ENCODE measurements around the gene RAB3C. TPM values are rescaled to one million over a fixed set of nuclear protein-coding genes. Genes with fewer than 3 reads are reported as not detected.
"Not testable (repeated sequence)": the region's sequence is repeated elsewhere in the genome, so short reads cannot be mapped to it uniquely, and the experiment has no call there.

RAB3C gene
- total RNA-seq, 6 experiments from 2014 or later: not detected

DNA sequence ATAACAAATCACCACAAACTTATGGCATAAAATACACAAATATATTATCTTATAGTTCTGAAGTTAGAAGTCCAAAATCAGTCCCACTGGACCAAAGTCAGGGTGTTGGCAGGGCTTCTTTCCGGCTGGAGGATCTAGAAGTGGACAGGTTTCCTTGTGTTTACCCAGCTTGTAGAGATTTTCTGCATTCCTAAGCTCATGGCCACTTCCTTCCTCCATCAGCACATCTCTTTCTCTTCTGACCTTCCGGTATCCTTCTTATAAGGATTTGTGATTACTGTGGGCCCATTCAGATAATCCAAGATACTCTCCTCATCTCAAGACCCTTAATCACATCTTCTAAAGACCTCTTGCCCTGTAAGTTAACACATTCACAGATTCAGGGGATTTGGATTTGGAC lies 97.6 kb downstream of the RAB3C start:
- TF ChIP-seq, protein P1, sequence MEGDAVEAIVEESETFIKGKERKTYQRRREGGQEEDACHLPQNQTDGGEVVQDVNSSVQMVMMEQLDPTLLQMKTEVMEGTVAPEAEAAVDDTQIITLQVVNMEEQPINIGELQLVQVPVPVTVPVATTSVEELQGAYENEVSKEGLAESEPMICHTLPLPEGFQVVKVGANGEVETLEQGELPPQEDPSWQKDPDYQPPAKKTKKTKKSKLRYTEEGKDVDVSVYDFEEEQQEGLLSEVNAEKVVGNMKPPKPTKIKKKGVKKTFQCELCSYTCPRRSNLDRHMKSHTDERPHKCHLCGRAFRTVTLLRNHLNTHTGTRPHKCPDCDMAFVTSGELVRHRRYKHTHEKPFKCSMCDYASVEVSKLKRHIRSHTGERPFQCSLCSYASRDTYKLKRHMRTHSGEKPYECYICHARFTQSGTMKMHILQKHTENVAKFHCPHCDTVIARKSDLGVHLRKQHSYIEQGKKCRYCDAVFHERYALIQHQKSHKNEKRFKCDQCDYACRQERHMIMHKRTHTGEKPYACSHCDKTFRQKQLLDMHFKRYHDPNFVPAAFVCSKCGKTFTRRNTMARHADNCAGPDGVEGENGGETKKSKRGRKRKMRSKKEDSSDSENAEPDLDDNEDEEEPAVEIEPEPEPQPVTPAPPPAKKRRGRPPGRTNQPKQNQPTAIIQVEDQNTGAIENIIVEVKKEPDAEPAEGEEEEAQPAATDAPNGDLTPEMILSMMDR (IDR thresholded peaks at IDR 0.05): no peak
- no peak overlapping the region for H3K4me3 Mint-ChIP-seq
- H3K9me3 Mint-ChIP-seq: peaks cover 36% of the 10 kb centered on the region
- H3K36me3 Mint-ChIP-seq (ENCODE audit: low read depth): no peaks in the 10 kb centered on the region
- H3K4me1 Mint-ChIP-seq (ENCODE audit: low read depth): no peaks in the 10 kb centered on the region
- DNase-seq: no peak
- no peaks in the 10 kb centered on the region for H3K27me3 Mint-ChIP-seq (ENCODE audit: insufficient read depth)
- no peak overlapping the region for H3K27ac Mint-ChIP-seq

DNA sequence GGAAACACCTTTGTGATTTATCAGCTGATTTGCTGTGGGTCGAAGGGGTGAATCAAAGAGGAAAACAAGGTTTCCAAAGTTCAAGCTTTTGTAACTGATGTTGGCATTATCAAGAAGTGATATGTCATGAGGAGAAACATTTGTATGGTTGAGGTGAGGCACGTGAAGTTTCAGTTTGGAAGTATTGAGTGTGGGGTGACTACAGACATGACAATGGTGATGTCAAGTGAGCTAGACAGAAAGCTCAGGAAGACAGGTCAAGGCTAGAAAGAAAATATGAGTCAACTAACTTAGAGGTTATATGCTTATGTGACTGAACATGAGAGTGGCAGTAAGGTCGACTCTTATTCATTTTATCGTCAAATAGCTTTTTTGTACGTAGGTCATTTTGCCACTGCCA lies 99.1 kb downstream of the RAB3C start:
- TF ChIP-seq, protein P1 (IDR thresholded peaks at IDR 0.05): no peak
- H3K36me3 Mint-ChIP-seq (ENCODE audit: low read depth): no peaks in the 10 kb centered on the region
- DNase-seq: no peak

DNA sequence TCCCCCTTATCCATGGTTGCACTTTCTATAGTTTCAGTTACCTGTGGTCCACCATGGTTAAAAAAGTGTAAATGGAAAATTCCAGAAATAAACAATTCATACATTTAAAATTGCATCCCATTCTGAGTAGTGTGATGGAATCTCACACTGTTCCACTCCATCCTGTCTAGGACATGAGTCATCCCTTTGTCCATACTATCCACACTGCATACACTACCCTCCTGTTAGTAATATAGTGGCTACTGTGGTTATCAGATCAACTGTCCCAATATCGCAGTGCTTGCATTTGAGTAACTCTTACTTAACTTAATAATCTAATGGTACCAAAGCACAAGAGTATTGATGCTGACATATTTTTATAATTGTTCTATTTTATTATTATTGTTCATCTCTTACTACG lies 100.7 kb downstream of the RAB3C start:
- Mint-ChIP-seq H3K4me3 (no peak overlapping the region), H3K27me3 (ENCODE audit: insufficient read depth) (no peaks in the 10 kb centered on the region), H3K4me1 (ENCODE audit: low read depth) (no peaks in the 10 kb centered on the region), H3K36me3 (ENCODE audit: low read depth) (no peaks in the 10 kb centered on the region), H3K27ac (no peak overlapping the region), H3K9me3 (peaks cover 25% of the 10 kb centered on the region)
- TF ChIP-seq, protein P1 (IDR thresholded peaks at IDR 0.05): no peak
- no peak for DNase-seq

More for the DNA sequence above, 99.1 kb downstream of the RAB3C start:
- Mint-ChIP-seq H3K27ac (no peak overlapping the region), H3K9me3 (peaks cover 27% of the 10 kb centered on the region), H3K27me3 (ENCODE audit: insufficient read depth) (no peaks in the 10 kb centered on the region), H3K4me1 (ENCODE audit: low read depth) (no peaks in the 10 kb centered on the region), H3K4me3 (no peak overlapping the region)

DNA sequence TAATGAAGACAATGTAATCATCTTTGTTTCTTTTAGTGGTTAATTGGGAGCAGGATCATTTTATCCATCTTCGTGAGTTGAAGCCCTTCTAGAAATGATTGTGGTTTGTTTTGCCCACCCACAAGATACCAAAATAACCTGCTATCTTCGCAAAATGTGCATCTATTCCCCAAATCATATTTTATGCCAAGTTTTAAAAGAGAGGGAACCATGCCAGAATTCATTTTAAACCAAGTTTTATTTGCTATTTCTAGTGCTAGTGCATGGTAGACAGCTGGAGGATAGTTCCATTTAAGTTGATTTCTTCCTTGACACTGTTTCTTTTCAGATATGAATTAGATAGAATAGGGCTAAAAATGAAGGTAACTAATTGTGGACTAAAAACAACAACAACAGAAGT lies 104.2 kb downstream of the RAB3C start:
- no peak for DNase-seq
- Mint-ChIP-seq H3K27me3 (ENCODE audit: insufficient read depth) (no peaks in the 10 kb centered on the region), H3K4me1 (ENCODE audit: low read depth) (no peaks in the 10 kb centered on the region), H3K36me3 (ENCODE audit: low read depth) (no peaks in the 10 kb centered on the region), H3K9me3 (peaks cover 4% of the 10 kb centered on the region; the same call in 1 of the 2 replicates), H3K27ac (no peak overlapping the region), H3K4me3 (no peak overlapping the region)
- TF ChIP-seq, protein P1 (IDR thresholded peaks at IDR 0.05): no peak

DNA sequence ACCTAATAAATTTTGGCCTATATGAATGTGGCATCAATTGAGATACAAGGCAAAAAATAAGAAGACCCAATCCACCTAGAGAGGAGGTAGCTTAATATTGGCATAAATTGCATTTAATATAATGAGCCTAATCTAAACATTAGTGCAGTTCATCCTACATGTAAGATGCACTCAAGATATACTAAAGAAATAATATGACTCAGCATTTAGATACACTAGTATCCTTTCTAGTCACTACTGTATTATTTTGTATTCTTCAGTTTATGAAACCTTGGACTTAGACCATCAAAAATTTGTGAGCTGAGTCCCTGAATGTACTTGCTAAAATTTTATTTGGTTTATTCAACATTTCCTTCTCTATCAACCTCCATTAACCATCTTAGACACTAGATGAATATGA lies 104.7 kb downstream of the RAB3C start:
- TF ChIP-seq, protein P1 (IDR thresholded peaks at IDR 0.05): no peak
- Mint-ChIP-seq H3K4me3 (no peak overlapping the region), H3K9me3 (peaks cover 4% of the 10 kb centered on the region; the same call in 1 of the 2 replicates), H3K27ac (no peak overlapping the region), H3K36me3 (ENCODE audit: low read depth) (no peaks in the 10 kb centered on the region), H3K4me1 (ENCODE audit: low read depth) (no peaks in the 10 kb centered on the region), H3K27me3 (ENCODE audit: insufficient read depth) (no peaks in the 10 kb centered on the region)
- no peak for DNase-seq

DNA sequence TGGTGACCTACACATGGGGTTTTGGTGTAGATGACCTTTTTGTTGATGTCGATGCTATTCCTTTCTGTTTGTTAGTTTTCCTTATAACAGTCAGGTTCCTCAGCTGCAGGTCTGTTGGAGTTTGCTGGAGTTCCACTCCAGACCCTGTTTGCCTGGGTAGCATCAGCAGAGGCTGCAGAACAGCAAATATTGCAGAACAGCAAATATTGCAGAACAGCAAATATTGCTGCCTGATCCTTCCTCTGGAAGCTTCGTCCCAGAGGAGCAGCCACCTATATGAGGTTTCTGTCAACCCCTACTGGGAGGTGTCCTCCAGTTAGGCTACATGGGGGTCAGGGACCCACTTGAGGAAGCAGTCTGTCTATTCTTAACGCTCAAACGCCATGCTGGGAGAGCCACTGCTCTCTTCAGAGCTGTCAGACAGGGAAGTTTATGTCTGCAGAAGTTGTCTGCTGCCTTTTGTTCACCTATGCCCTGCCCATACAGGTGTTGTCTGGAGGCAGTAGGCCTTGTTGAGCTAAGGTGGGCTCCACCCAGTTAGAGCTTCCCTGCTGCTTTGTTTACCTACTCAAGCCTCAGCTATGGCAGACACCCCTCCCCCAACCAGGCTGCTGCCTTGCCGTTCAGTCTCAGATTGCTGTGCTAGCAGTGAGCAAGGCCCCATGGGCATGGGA lies 116.3 kb downstream of the RAB3C start:
- not testable (repeated sequence) for H3K36me3 Mint-ChIP-seq (ENCODE audit: low read depth); H3K4me1 Mint-ChIP-seq (ENCODE audit: low read depth); H3K27ac Mint-ChIP-seq; DNase-seq; H3K4me3 Mint-ChIP-seq; H3K27me3 Mint-ChIP-seq (ENCODE audit: insufficient read depth)
- peaks cover 51% of the 10 kb centered on the region for H3K9me3 Mint-ChIP-seq

Data from HFFc6 (cell line).